H54 (cell line): Measurements from ENCODE around the gene ST6GALNAC1.
A peak's percentile ranks its signal among the peaks of the same experiment; 100 is the strongest.

Experiments used
- DNase-seq: peaks from one replicate; pipeline ENCODE4 v3.0.0; 2011; ENCODE audit warnings: low spot score, mixed read lengths; ENCODE audit not compliant: insufficient read length
- FAIRE-seq: peaks from 3 replicates; lab custom pipeline; 2011; peaks lifted over from hg19 to GRCh38; lab: Jason Lieb, UNC
- POLR2A ChIP-seq: IDR thresholded peaks from 2 replicates; pipeline ENCODE4 v1.6.1; 2011; ENCODE audit warnings: low read depth, mild to moderate bottlenecking, low read length

The ST6GALNAC1 gene

GRCh38 chr17:76683011-76683755, 39.6 kb upstream of the ST6GALNAC1 start:
- no peak for FAIRE-seq
- DNase-seq, result no peak
- TF ChIP-seq POLR2A, result no peak

GRCh38 chr17:76682296-76682695, 38.7 kb upstream of the ST6GALNAC1 start:
- no peak for DNase-seq
- no peak for FAIRE-seq
- TF ChIP-seq POLR2A, result no peak

- DNase-seq (peak; percentile 58), FAIRE-seq (no peak)
- TF ChIP-seq POLR2A, result no peak
Observed at GRCh38 chr17:76681222-76682137, 37.9 kb upstream of the ST6GALNAC1 start.

- DNase-seq (no peak), FAIRE-seq (no peak)
- no peak for TF ChIP-seq POLR2A
Observed at GRCh38 chr17:76679239-76679638, 35.7 kb upstream of the ST6GALNAC1 start.

- no peak for DNase-seq
- TF ChIP-seq POLR2A, result no peak
- no peak for FAIRE-seq
Observed at GRCh38 chr17:76678330-76678729, 34.8 kb upstream of the ST6GALNAC1 start.

GRCh38 chr17:76677406-76677805, 33.8 kb upstream of the ST6GALNAC1 start:
- FAIRE-seq (no peak), DNase-seq (no peak)
- TF ChIP-seq POLR2A, result no peak

- TF ChIP-seq POLR2A, result no peak
- FAIRE-seq (no peak), DNase-seq (no peak)
Observed at GRCh38 chr17:76676629-76677028, 33.1 kb upstream of the ST6GALNAC1 start.

GRCh38 chr17:76675648-76676047, 32.1 kb upstream of the ST6GALNAC1 start:
- no peak for FAIRE-seq
- TF ChIP-seq POLR2A, result no peak
- DNase-seq, result no peak

- no peak for TF ChIP-seq POLR2A
- DNase-seq (no peak), FAIRE-seq (no peak)
Observed at GRCh38 chr17:76674600-76674999, 31.0 kb upstream of the ST6GALNAC1 start.

GRCh38 chr17:76673729-76674128, 30.2 kb upstream of the ST6GALNAC1 start:
- FAIRE-seq (no peak), DNase-seq (no peak)
- TF ChIP-seq POLR2A, result no peak

GRCh38 chr17:76672892-76673291, 29.3 kb upstream of the ST6GALNAC1 start:
- FAIRE-seq (no peak), DNase-seq (no peak)
- no peak for TF ChIP-seq POLR2A

GRCh38 chr17:76672270-76672851, 28.8 kb upstream of the ST6GALNAC1 start:
- DNase-seq, result no peak
- TF ChIP-seq POLR2A, result no peak
- no peak for FAIRE-seq

GRCh38 chr17:76671912-76672262, 28.3 kb upstream of the ST6GALNAC1 start:
- peak; percentile 14; the same call in 1 of the 2 replicates for TF ChIP-seq POLR2A
- no peak for FAIRE-seq
- no peak for DNase-seq

GRCh38 chr17:76671123-76671911, 27.8 kb upstream of the ST6GALNAC1 start:
- DNase-seq (peak; percentile 96), FAIRE-seq (no peak)
- TF ChIP-seq POLR2A, result peak; percentile 45
